ENCODE data around the gene DHX9.

DNA sequence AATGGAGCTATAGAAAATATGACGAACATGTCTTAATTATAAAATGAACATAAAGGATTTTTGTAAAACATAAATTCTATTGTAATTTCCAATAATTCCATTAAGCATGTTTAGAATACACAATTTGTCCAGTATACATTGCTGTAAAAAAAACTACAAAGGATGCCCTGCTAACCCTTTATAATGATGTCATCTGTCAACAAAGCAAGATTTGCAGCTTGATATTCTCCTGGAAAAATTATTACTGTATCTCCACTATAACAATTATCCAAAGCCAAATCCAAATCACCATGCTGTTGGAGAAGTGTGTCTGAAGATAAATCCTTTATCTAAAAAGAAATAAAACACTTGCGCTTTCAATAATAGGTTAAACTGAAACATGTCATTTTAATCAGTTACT lies 66.2 kb downstream of the DHX9 start:
- no peak for TF ChIP-seq POLR2A (IDR thresholded peaks at IDR 0.05; ENCODE audit: low read depth, low read length)
- TF ChIP-seq TAF1 (IDR thresholded peaks at IDR 0.05; ENCODE audit: low read depth, low read length), result no peak
